PC-9 (cell line): ENCODE results near the gene RER1.

Experiments
- EZH2 ChIP-seq: fragments of 200-600 bp; sonication (generic); IDR thresholded peaks from 2 replicates; pipeline ENCODE4 v1.8.0; 2017; ENCODE audit warnings: antibody characterized with exemption, low read depth
- TF ChIP-seq, protein P1 (sequence below): fragments of 200-600 bp; sonication (generic); conservative IDR thresholded peaks from 2 replicates; pipeline ENCODE4 v1.6.1; 2017; ENCODE audit warnings: mixed run types, antibody characterized with exemption, mild to moderate bottlenecking, moderate library complexity

DNA sequence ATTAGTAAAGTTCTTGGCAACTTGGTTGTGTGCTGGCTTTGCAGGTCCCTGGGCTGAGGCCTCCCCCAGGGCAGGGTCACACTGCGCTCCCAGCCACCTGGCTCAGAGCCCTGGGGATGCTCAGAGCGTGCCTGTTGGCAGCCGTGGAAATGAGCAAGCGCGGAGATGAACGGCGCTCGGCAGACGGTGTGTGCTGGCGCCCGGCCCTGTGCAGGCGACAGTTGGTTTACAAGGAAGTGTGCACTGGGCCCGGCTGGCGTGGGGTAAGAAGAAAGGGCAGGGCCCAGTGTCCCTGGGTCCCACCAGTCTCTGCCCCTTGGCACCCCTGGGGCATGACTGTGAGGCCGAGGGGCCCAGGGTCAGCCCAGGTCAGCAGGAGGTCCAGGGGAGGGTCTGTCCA is 46.4 kb downstream of the RER1 start:
- TF ChIP-seq, protein P1, sequence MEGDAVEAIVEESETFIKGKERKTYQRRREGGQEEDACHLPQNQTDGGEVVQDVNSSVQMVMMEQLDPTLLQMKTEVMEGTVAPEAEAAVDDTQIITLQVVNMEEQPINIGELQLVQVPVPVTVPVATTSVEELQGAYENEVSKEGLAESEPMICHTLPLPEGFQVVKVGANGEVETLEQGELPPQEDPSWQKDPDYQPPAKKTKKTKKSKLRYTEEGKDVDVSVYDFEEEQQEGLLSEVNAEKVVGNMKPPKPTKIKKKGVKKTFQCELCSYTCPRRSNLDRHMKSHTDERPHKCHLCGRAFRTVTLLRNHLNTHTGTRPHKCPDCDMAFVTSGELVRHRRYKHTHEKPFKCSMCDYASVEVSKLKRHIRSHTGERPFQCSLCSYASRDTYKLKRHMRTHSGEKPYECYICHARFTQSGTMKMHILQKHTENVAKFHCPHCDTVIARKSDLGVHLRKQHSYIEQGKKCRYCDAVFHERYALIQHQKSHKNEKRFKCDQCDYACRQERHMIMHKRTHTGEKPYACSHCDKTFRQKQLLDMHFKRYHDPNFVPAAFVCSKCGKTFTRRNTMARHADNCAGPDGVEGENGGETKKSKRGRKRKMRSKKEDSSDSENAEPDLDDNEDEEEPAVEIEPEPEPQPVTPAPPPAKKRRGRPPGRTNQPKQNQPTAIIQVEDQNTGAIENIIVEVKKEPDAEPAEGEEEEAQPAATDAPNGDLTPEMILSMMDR: no peak
- TF ChIP-seq EZH2: no peak
